Endothelial cell of umbilical vein (primary cell): ENCODE data around the gene FYTTD1. TPM values are rescaled to one million over a fixed set of nuclear protein-coding genes. Genes with fewer than 3 reads are reported as not detected.

Experiments
- BruUV-seq: library from RNA; stranded (reverse); fragments of 400-500 nt; replicated peaks from 2 replicates; lab custom pipeline; 2021; lab: Mats Ljungman, UMichigan
- CTCF ChIA-PET: fragments of 300-600, 350-600 bp; sonication (Branson Sonifier 250); formaldehyde crosslinking; loops from one replicate; lab custom pipeline; 2021; ENCODE audit warnings: antibody characterized with exemption, inconsistent platforms; lab: Charles Lee
- POLR2A ChIA-PET: fragments of 300-600, 350-600 bp; sonication (Branson Sonifier 250); formaldehyde crosslinking; loops from one replicate; lab custom pipeline; 2021; ENCODE audit warnings: antibody characterized with exemption, inconsistent platforms; lab: Charles Lee
- DNase-seq: peaks from one replicate; pipeline ENCODE4 v3.0.0-alpha.2; 2011; ENCODE audit warnings: low read depth, low spot score
- FAIRE-seq: peaks from 2 replicates; lab custom pipeline; 2011; peaks lifted over from hg19 to GRCh38; lab: Jason Lieb, UNC
- H2AFZ ChIP-seq: 2 replicates; pipeline ENCODE4 v1.6.0; 2012; ENCODE audit warnings: low read depth, low read length, control low read depth, inconsistent platforms
- H3K27ac ChIP-seq: 2 replicates; pipeline ENCODE4 v1.5.1; 2011; ENCODE audit warnings: low read depth, mild to moderate bottlenecking, control low read depth, low read length, moderate library complexity; ENCODE audit not compliant: insufficient read depth
- H3K27me3 ChIP-seq, 2 experiments: 2 replicates each; pipeline versions ENCODE4 v1.6.0 to v1.6.1; 2011; ENCODE audit warnings: low read length in 2 of 2, mixed read lengths in 1 of 2; ENCODE audit not compliant: control insufficient read depth in 2 of 2, insufficient read depth in 2 of 2
- H3K36me3 ChIP-seq, 2 experiments: 2 replicates in 1 of 2; 3 replicates in 1 of 2; pipeline ENCODE4 v1.5.1; 2011; ENCODE audit warnings: low read length in 2 of 2, mild to moderate bottlenecking in 1 of 2, moderate library complexity in 1 of 2; ENCODE audit not compliant: control insufficient read depth in 2 of 2, insufficient read depth in 2 of 2; ENCODE audit errors: extremely low read depth in 1 of 2
- H3K4me1 ChIP-seq: 3 replicates; pipeline ENCODE4 v1.5.1; 2011; ENCODE audit warnings: mild to moderate bottlenecking, low read length; ENCODE audit not compliant: control insufficient read depth, insufficient read depth; ENCODE audit errors: extremely low read depth
- H3K4me2 ChIP-seq: 2 replicates; pipeline ENCODE4 v1.6.1; 2011; ENCODE audit warnings: low read length, control low read depth, mixed read lengths; ENCODE audit not compliant: insufficient read depth
- H3K4me3 ChIP-seq, 3 experiments: fragments of 200-600 bp in 1 of 3; sonication (generic), shearing (Covaris generic) in 1 of 3; replicated peaks in 1 of 3; 2 replicates each; pipeline ENCODE4 v1.5.1; 2011 to 2016; ENCODE audit warnings: control low read depth in 3 of 3, low read length in 3 of 3, mild to moderate bottlenecking in 2 of 3, inconsistent platforms in 1 of 3, low read depth in 1 of 3, moderate library complexity in 1 of 3; ENCODE audit not compliant: insufficient read depth in 1 of 3
- H3K79me2 ChIP-seq: 2 replicates; pipeline ENCODE4 v1.6.0; 2012; ENCODE audit warnings: low read length, inconsistent platforms; ENCODE audit not compliant: control insufficient read depth, insufficient read depth
- H3K9ac ChIP-seq: replicated peaks from 2 replicates; pipeline ENCODE3; 2011; ENCODE audit warnings: low read length, control low read depth; ENCODE audit not compliant: insufficient read depth; ENCODE audit errors: extremely low read depth
- H3K9me1 ChIP-seq: replicated peaks from 3 replicates; pipeline ENCODE4 v1.6.0; 2011; ENCODE audit warnings: mild to moderate bottlenecking, low read length; ENCODE audit not compliant: control insufficient read depth, insufficient read depth; ENCODE audit errors: extremely low read depth
- H3K9me3 ChIP-seq: replicated peaks from 2 replicates; pipeline ENCODE4 v1.5.1; 2012; ENCODE audit warnings: low read length, inconsistent platforms; ENCODE audit not compliant: control insufficient read depth, insufficient read depth
- H4K20me1 ChIP-seq: replicated peaks from 2 replicates; pipeline ENCODE3; 2011; ENCODE audit warnings: mild to moderate bottlenecking, low read length; ENCODE audit not compliant: control insufficient read depth, insufficient read depth; ENCODE audit errors: extremely low read depth
- CTCF ChIP-seq, 2 donors: IDR thresholded peaks; 1 replicate in 1 of 2; 2 replicates in 1 of 2; pipeline ENCODE4 v1.5.1; 2011; ENCODE audit warnings: low read length in 2 of 2, mild to moderate bottlenecking in 2 of 2, moderate library complexity in 2 of 2, control low read depth in 1 of 2, inconsistent platforms in 1 of 2, low read depth in 1 of 2; ENCODE audit not compliant: insufficient read depth in 1 of 2; ENCODE audit errors: extremely low read depth in 1 of 2
- EZH2 ChIP-seq: IDR thresholded peaks from 2 replicates; pipeline ENCODE4 v1.6.1; 2012; ENCODE audit warnings: borderline replicate concordance, low read depth, mild to moderate bottlenecking, moderate library complexity, low read length, inconsistent platforms; ENCODE audit not compliant: severe bottlenecking
- FOS ChIP-seq: IDR thresholded peaks from 2 replicates; pipeline ENCODE4 v1.6.1; 2011; ENCODE audit warnings: mild to moderate bottlenecking, low read length, moderate library complexity, borderline replicate concordance; ENCODE audit not compliant: insufficient read depth
- GATA2 ChIP-seq: IDR thresholded peaks from 2 replicates; pipeline ENCODE4 v1.7.0; 2011; ENCODE audit warnings: low read depth, mild to moderate bottlenecking, moderate library complexity, mixed read lengths, low read length; ENCODE audit not compliant: insufficient read length, insufficient read depth
- JUN ChIP-seq: IDR thresholded peaks from 2 replicates; pipeline ENCODE4 v1.6.1; 2011; ENCODE audit warnings: borderline replicate concordance, low read depth; ENCODE audit not compliant: insufficient read length, insufficient read depth
- MAX ChIP-seq: IDR thresholded peaks from 2 replicates; pipeline ENCODE4 v1.6.1; 2011; ENCODE audit not compliant: insufficient read depth, insufficient read length
- MYC ChIP-seq: IDR thresholded peaks from one replicate; pipeline ENCODE4 v1.6.1; 2011; ENCODE audit warnings: mild to moderate bottlenecking, low read depth, low read length
- POLR2A ChIP-seq: IDR thresholded peaks from 2 replicates; pipeline ENCODE4 v1.6.1; 2012; ENCODE audit warnings: low read depth, mild to moderate bottlenecking, control low read depth, low read length
- POLR2AphosphoS5 ChIP-seq: IDR thresholded peaks from 2 replicates; pipeline ENCODE4 v1.6.1; 2012; ENCODE audit warnings: low read depth, mild to moderate bottlenecking, control low read depth, low read length, moderate library complexity; ENCODE audit not compliant: insufficient read depth
- dilution Hi-C: fragments of 300-500 bp; cut with MboI; formaldehyde crosslinking; loops from one replicate; pipeline ENCODE4 v1.15.0; 2019; ENCODE audit warnings: low sequenced_read_pairs; ENCODE audit not compliant: extremely low pct_ligation_motif_present
- intact Hi-C: fragments of 100-400 bp; cut with micrococcal nuclease; formaldehyde crosslinking; loops from one replicate; pipeline ENCODE4 v1.10.0; 2022
- polyA plus RNA-seq, 4 experiments: library from polyadenylated mRNA; depleted of rRNA in 3 of 4; stranded (reverse) in 3 of 4; unstranded in 1 of 4; fragments of >200 nt; gene quantifications; 2 replicates each; pipeline versions ENCODE4 v1.2.1 to v1.2.3, GENCODE V29; 2011 to 2012; ENCODE audit warnings: missing spikeins in 1 of 4
- total RNA-seq: library from RNA; stranded (reverse); gene quantifications from 2 replicates; pipeline ENCODE4 v1.2.3, GENCODE V29; 2021

The FYTTD1 gene
- total and polyA plus RNA-seq, 2 donors (not counting 3 experiments of a cell fraction or from before 2014, with no cell fraction given) = 8.9 to 52.3 TPM

GRCh38 chr3:197742787-197743186, 6.9 kb upstream of the FYTTD1 start:
- no peaks in the 10 kb centered on the region for H3K36me3 ChIP-seq
- no peak overlapping the region for H2AFZ ChIP-seq
- intact Hi-C loops (no loop called here), dilution Hi-C loops (no loop called here)
- H3K4me3 ChIP-seq = no peak overlapping the region
- TF ChIP-seq POLR2AphosphoS5 (no peak), MYC (no peak), FOS (no peak), CTCF (IDR thresholded peaks at IDR 0.05; ENCODE audit: extremely low read depth in 1 of 2, insufficient read depth in 1 of 2, low read depth in 1 of 2, low read length in 2 of 2) (no peak), POLR2A (no peak), GATA2 (no peak), EZH2 (no peak), MAX (no peak), JUN (no peak)
- H3K4me2 ChIP-seq = no peak overlapping the region
- no TSS peak for BruUV-seq
- no peaks in the 10 kb centered on the region for H3K79me2 ChIP-seq
- H3K9me1 ChIP-seq = no peaks in the 10 kb centered on the region
- H3K27ac ChIP-seq = no peak overlapping the region
- FAIRE-seq (no peak), DNase-seq (no peak)
- H3K4me1 ChIP-seq = no peaks in the 10 kb centered on the region
- no peaks in the 10 kb centered on the region for H3K27me3 ChIP-seq
- H3K9me3 ChIP-seq = no peaks in the 10 kb centered on the region
- ChIA-PET CTCF (no interaction called here), POLR2A (no interaction called here)
- no peaks in the 10 kb centered on the region for H4K20me1 ChIP-seq
- H3K9ac ChIP-seq = no peak overlapping the region
